GM19025 (cell line): Measurements from ENCODE around the gene PTMA.
"Not testable (repeated sequence)": the region's sequence is repeated elsewhere in the genome, so short reads cannot be mapped to it uniquely, and the experiment has no call there.

Experiments
- ATAC-seq: cut with Tn5 transposase; IDR thresholded peaks from one replicate; pipeline ENCODE4 v1.9.1; 2021; ENCODE audit warnings: mild to moderate bottlenecking, low read depth, moderate library complexity; ENCODE audit not compliant: unreplicated experiment

PTMA gene

DNA sequence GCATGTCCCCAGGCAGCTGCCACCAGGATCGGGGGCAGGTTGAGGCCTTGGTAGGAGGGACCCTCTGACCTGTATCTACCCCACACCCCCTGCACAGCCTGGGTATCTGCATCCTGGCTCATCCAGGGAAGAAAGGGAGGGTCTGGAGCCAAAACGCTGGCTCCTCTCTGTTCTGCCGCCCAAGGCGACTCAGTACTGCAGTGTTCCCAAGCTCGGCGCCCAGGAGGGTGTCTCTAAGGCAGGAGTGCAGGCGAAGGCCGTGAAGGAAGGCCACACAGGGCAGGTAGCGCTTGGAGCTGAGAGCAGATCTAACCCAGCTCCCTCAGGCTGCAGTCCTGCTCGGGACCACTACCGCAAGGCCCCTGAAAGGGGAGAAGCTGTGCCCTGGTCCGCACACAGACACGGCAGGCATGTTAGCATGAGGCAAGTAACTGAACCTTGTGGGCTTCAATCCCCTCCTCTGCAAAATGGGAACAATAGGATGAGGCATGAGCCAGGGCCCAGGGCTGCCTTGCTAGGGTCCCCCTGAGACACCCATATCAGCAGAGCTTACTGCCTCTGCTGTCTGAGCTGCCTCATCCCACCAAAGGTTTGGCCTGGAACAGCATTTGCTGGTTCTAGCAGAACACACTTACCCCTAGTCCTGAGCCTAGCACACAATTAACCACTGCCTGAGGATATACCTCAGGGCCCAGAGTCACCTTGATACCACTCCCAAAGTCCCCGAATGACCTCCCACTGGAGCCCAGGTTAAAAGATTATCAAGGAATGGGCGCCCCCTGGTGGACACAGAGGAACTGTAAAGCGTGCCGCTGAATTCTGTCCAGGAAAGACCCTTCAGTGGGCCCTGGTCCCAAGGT, 6.5 kb downstream of the PTMA start:
- no peak for ATAC-seq

DNA sequence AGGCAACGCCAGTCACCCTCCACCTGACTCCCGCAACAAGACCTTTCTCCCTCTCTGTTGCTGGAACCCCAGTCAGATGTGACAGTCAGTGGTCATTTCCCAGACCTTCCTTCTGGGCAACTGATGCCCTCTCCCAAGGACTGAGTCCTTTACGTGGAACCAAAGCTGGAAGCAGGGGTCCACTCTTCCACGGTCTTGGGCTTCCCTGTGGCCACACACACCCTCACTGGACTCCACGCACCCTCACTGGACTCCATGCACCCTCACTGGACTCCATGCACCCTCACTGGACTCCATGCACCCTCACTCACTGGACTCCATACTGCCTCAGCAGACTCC, 7.1 kb downstream of the PTMA start:
- no peak for ATAC-seq

DNA sequence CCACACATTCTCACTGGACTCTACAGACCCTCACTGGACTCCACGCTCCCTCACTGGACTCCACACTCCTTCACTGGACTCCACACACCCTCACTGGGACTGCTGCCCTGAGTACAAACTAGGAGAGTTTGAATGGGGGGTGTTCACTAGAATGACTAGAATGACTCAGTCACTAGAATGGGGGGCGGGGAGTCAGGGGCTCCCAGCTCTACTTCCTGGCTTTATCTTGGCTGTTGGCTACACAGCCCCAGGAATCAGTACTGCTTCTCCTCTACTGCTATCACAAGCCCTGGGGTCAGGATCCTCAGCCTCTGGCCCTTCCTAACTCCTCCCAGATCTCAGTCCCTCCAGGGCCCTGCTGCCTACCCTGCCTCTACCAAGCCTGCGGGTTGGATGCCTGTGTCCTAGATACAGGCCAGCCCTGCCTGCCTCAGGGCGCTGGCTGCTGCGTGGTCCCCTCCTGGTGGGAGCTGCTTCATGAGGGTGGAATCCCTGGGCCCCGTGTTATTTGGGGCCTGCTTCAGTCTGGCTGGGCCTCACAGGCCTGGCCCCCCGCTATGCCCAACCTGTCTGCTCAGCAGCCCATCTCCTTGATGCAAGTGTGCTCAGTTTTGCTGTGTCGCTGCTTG, 7.8 kb downstream of the PTMA start:
- no peak for ATAC-seq

DNA sequence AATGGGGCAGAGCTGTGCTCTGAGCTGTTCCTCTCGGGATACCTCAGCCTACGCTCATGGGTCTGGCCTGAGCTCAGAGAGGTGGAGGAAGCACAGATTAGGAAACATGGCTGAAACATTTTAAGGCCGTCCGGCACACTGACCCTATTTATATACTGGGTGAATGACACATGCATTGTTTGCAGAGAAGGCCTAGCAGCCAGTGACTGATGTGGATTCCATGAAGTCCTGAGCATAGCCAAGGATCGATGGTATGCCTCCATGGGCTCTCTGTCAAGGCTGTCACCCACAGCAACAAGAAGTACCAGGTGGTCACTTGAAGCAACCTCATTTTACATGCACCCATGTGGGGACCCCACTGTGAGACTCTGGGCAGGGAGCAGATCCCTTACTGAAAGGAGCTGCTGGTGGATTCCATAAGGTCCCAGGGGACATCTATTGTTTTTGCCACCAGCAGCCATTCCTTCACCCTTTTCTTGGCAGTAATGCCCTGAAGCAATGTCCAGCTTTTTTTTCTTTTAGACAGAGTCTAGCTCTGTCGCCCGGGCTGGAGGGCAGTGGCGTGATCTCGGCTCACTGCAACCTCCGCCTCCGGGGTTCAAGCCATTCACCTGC, 8.4 kb downstream of the PTMA start:
- no peak for ATAC-seq

DNA sequence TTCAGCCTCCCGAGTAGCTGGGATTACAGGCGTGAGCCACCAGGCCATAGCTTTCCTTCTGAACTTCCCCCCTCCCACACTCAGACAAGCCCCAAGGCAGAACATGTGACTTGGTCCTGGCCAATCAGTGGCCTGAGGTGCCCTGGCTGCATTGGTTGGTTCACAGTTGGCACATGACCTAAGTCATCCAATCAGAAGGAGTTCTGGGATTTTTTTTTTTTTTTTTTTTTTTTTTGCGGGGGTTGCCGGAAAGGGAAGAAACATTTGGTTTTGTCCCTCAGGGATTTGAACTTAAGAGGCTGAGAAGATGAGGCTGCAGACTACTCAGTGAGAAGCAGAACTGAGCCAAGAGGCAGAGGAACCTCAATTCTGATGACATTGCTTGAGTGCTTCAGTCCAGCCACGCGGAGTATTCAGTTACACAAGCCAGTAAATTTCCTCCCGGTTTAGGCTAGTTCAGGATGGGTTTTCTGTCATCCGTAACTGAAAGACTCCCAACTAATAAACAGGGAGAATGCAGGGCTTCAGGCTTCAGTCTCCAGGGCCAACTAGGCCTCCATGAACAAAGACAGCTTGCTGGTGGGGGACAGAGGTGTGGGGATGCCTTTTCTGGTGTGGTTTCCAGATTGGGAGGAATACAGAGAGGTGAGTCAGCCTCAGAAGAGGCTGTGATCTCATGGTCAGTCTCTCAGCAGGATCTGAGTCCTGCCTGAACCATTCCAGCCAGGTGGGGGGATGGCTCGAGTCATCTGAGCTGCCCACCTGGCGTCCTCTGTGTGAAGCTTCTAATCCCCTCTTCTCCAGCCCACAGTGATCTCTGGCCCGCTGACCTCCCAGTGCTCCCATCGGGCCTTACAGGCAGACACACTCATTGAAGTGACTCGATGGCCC, 9.2 kb downstream of the PTMA start:
- no peak for ATAC-seq

DNA sequence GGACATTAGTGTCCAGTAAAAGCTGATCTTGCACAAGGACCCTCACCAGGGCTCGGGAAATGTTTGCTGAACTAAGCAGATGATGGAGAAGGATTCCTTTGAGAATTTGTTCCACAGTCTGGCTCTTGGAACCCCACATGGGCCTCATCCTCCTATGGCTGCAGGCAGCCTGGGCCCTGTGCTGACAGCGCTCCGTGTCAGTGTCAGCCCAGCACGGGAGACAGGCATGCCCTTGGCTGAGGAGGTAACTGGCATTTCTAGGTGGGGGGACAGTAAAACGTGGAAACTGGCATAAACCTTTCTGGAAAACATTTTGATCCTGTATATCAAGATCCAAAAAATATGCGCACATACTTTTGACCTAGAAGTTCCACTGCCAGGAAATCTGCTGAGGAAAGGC, 10.5 kb downstream of the PTMA start:
- no peak for ATAC-seq

DNA sequence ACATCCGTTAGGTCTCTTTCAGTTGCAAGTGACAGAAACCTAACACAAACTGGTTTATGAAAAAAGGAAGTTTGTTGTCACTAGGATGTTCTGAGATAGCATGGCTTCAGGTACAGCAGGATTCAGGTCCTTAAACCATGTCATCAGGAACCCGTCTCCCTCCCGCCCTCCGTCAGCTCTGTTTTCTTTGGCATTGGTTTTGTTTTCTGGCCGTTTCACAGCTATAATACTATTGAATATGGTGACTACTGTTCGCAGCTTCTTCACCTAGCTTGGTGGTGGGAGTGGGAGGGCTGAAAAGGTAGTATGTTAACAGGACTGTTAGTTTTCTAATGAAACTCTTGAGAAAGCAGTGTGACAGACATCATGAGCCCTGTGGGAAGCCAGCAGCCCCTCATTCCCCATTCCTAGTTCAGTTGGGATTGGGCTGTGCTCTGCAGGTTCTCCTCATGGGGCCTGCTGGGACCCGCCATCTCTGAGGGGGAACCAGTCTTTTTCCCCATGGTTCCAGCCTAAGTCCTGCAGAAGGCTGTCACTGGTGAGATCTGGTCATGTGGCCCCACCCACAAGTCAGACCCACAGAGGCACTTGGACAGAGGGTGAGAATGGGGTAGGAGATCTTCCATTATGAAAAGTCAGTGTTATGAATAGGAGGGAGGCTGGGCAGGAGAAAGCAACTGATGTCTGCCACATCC, 12.1 kb downstream of the PTMA start:
- no peak for ATAC-seq

DNA sequence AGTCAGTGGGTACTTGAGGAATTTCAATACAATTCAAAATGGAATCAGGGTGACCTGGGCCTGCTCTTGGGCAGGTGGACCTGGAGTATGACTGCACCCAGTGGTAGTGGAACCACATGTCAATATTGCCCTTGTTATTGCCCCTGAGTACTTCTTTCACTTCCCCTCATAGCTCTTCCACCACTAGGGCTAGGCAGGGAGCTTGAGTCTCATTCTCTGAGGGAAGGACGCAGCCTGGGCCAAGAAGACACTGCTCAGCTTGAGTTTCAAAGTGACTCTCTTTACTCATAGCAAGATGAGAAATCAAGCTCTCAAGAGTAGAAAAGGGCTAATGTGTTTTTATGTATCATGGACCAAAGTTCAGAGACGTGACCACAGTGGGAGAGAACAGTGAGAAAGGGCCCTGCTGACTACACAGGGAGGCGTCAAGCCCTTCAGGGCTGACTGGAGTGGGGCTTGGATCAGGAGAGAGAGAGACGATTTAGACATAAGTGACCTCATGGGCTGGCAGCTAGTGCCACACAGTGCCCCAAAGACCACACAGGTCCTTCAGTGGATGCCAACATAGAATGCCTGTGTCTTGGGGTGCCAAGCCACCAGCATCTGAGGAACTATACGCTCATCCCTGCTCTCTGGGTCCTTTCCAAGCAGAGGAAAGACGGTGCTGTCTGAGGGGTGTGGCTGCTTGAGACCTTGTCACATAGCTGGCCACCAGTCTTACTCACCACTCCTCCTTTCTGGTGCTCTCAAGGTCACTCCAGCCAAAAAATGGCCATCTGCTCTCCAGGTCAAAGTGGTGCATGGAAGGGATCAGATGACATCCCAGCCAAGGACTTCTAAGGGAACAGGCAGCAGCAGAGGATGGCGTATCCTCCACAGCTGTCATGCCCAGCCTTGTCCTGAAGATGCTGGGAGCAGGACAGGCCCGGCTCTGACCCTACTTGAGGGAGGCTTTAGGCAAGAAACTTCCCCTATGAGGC, 13.0 kb downstream of the PTMA start:
- peak; percentile 67 for ATAC-seq

DNA sequence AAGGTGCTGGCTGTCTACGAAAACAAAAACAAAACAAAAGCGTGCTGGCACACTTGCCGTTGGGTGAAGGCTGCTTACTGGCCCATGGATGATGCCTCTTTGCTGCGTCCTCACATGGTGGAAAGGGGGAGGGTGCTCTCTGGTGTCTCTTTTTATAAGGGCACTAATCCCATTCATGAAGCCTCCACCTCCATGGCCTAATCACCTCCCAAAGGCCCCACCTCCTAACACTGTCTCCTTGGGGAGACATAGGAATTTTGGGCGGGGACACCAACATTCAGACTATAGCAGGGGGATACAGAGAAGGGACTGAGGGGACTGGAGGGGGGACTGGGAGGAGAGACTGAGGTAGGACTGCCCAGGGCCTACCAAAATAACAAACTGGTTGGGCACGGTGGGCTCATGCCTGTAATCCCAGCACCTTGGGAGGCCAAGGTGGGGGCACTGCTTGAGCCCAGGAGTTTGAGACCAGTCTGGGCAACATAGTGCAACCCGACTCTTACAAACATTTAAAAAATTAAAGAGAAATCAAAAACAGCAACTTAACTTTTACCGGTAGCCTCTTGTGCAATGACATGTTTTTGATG, 14.5 kb downstream of the PTMA start:
- no peak for ATAC-seq

DNA sequence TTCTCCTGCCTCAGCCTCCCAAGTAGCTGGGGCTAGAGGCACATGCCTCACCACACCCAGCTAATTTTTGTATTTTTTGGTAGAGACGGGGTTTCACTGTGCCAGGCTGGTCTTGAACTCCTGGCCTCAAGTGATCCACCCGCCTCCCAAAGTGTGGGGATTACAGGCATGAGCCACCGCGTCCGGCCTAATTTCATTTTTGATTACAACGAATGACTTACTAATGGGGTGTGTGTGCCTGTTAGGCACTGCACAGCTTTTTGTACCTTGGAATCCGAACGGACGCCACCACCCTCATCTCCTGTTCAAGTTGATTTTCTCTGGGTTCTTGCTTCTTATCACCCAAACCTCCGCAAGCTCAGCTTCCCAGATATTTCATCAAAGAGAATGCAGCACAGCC, 17.2 kb downstream of the PTMA start:
- ATAC-seq: no peak

DNA sequence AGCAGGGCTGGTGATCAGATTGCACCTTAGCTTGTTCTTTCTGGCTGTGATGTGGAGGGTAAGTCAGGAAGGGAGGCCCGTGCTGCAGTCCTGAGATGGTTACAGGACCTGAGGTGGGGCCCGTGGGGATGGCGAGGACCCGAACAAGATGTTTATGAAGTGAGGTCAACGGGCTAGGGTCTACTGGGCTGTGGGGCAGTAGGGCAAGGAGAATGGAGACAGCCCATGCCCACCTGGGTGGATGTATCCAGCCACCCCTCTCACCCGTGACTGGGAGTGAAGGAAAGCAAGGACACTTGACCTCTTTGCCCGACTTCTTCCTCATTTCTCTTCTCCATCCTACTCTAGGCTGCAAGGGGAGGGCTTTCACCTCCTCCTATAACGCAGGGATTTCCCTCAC, 18.0 kb downstream of the PTMA start:
- no peak for ATAC-seq

DNA sequence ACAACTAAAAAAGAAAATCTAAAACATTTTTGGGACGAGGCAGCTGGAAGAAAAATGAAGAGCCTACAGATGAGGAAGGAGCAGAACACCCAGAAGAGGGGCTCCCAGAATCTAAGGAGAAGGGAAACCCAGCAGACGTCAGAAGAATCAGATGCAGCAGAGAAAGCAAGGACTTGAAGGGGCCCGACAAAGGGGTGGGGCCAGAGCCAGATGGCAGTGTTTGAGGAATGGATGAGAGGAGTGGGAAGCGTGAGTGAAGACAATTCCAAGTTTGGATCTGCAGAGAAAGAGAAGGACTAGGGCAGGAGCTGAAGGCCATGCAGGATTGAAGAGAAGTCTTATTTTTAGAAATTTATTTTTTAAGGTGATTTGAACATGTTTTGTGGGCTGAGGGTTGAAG, 19.3 kb downstream of the PTMA start:
- no peak for ATAC-seq

DNA sequence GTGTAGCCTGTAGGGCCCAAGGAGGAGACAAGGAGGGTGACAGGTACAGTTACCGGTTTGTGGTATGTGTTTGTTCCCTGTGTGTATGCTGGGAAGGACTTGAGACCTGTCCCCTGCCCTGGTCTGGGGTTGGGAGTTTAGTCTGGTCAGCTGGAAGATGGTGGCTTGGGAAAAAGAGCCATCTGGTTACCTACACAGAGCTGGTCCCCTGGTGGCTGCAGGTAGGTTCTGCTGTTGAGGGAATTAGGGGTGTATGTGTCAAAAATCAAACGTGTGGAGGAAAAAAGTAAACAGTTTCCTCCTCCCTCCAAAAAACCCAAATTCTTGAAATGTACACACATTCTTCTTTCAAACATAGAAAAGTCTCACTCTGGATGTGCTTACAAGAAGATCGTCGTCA, 24.3 kb downstream of the PTMA start:
- ATAC-seq: no peak

DNA sequence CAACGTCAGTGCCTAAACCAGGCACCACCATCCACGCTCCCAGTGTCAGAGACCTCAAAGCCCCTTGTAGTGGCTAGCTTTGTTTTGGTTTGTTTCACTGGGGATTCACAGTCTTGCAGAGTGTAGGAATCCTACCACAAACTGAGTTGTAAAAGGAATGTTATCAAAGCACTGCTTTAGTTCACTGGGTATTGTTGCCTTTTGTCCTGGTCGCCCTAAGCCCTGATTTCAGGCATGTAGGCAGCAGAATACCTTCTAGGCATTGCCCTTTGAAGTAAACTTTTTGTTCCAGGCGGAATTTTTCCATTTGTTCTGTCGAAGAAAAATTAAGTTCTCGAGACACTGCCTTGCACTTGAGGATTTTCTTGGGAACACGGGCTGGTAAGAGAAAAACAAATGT, 29.4 kb downstream of the PTMA start:
- ATAC-seq: no peak

DNA sequence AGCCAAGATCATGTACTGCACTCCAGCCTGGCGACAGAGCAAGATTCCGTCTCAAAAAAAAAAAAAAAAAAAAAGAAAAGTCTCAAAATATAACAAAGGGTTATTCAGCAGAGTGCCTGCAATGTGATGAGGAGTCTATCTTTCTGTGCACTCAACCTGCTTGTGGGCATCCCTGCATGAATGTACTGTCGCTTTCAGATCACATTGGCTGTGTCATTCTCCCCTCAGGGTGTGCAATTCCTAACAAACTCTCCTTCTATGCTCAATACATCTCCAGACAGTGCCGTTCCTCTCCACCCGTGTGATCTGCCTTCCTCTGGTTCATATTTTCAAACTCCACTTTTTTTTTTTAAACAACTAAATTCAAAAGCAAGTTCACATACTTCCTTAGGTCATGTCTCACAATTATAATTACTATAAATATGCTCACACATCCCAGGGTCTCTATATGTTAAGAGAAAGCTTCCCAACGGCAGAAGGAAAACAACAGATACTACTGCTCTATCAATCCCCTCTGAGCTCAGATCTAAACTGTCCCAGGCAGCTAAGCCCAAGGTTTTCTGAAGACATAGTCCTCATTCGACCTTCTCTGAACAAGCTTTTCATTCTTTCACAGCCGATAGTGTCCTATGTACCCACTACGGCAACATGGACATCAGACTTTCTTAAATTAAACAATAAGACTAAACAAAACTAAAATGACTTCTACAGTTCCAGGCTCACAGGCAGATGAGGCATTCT, 35.2 kb downstream of the PTMA start:
- ATAC-seq: no peak

DNA sequence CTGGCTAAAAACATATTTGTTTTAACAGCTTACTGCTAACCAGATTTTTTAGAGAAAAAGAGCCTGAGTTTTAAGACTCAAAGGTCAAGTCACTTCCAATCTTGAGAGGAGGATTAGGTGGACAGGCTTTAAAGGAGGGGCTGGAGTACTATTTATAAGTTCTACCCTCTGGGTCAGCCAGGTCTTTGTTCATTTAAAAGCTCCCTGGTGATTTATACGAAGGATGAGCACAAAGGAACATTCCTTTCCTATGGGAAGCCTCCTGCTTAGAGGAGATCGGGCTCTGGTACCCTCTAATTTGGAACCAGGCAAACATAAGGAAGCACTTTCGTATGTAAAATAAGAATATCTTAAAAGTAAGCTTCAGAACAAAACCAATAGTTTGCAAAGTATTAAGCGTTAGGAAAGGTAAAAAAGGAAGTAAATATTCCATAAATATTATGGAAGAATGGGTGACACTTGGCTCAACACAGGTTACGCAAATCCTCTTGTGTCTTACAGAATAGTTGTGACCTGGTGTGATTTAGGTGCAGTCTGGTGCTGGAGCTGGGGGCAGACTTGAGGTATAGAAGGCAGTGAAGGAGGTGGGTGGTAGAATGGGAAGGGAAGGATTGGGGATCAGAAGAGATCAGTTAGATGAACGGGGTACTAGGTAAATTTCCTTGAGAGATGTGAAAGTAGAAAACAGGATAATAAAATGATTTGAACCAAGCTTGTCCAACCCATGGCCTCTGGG, 37.1 kb downstream of the PTMA start:
- ATAC-seq: no peak

DNA sequence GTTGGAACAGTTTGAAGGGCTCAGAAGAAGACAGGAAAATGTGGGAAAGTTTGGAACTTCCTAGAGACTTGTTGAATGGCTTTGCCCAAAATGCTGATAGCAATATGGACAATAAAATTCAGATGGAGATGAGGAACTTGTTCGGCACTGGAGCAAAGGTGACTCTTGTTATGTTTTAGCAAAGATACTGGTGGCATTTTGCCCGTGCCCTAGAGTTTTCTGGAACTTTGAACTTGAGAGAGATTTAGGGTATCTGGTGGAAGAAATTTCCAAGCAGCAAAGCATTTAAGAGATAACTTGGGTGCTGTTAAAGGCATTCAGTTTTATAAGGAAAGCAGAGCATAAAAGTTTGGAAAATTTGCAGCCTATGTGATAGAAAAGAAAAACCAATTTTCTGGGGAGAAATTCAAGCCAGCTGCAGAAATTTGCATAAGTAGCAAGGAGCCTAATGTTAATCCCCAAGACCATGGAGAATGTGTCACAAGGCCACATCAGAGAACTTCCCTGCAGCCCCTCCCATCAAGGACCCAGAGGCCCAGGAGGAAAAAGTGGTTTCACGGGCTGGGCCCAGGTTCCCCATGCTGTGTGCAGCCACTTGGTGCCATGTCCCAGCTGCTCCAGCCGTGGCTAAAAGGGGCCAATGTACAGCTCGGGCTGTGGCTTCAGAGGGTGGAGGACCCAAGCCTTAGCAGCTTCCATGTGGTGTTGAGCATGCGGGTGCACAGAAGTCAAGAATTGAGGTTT, 40.0 kb downstream of the PTMA start:
- not testable (repeated sequence) for ATAC-seq
